HepG2 (cell line): ENCODE measurements around the gene WNT1. TPM values are rescaled to one million over a fixed set of nuclear protein-coding genes. Genes with fewer than 3 reads are reported as not detected.

Source experiments
- ATAC-seq: fragments of 200-7000 bp; cut with Tn5 transposase; 3 replicates; pipeline ENCODE4 v1.9.1; 2020; ENCODE audit warnings: mild to moderate bottlenecking, moderate library complexity
- BruUV-seq: library from RNA; stranded (reverse); fragments of 400-500 nt; replicated peaks from 2 replicates; lab custom pipeline; 2021; lab: Mats Ljungman, UMichigan
- CTCF ChIA-PET: fragments of 300-600 bp; formaldehyde crosslinking; extraction: SDS; loops from one replicate; lab custom pipeline; 2021; ENCODE audit warnings: low total read pairs, inconsistent platforms, low intra/inter-chr PET ratio; lab: Yijun Ruan, JAX
- POLR2A ChIA-PET: fragments of 350-600 bp; sonication (Branson Sonifier 250); formaldehyde crosslinking; loops from one replicate; lab custom pipeline; 2020; ENCODE audit warnings: antibody characterized with exemption, inconsistent platforms; lab: Yijun Ruan, JAX
- DNase-seq: peaks from one replicate; pipeline ENCODE4 v3.0.0-alpha.2; 2015; ENCODE audit warnings: low spot score
- FAIRE-seq: peaks from 3 replicates; lab custom pipeline; 2011; peaks lifted over from hg19 to GRCh38; lab: Jason Lieb, UNC
- H2AFZ ChIP-seq: one replicate; pipeline ENCODE4 v1.6.1; 2011; ENCODE audit warnings: low read length, inconsistent platforms
- H3K27ac ChIP-seq: fragments of 300-600 bp; 3 replicates; pipeline ENCODE4 v1.8.0; 2011; ENCODE audit warnings: mixed run types, mild to moderate bottlenecking, mixed read lengths, low read length, inconsistent platforms; ENCODE audit not compliant: insufficient read depth; ENCODE audit errors: extremely low read length
- H3K27me3 ChIP-seq, 2 experiments: fragments of 200-600 bp in 1 of 2; 2 replicates in 1 of 2; 3 replicates in 1 of 2; pipeline versions ENCODE4 v1.6.0 to v1.8.0; 2011; ENCODE audit warnings: low read length in 2 of 2, mild to moderate bottlenecking in 2 of 2, moderate library complexity in 2 of 2, inconsistent platforms in 1 of 2; ENCODE audit not compliant: insufficient read depth in 2 of 2, control insufficient read depth in 1 of 2
- H3K36me3 ChIP-seq, 2 experiments: fragments of 200-600 bp in 1 of 2; replicated peaks in 1 of 2; 2 replicates in 1 of 2; 3 replicates in 1 of 2; pipeline versions ENCODE4 v1.5.1 to v1.8.0; 2011; ENCODE audit warnings: low read length in 2 of 2, inconsistent platforms in 1 of 2; ENCODE audit not compliant: insufficient read depth in 2 of 2, control insufficient read depth in 1 of 2
- H3K4me1 ChIP-seq: 2 replicates; pipeline ENCODE4 v1.5.1; 2012; ENCODE audit warnings: low read length, inconsistent platforms; ENCODE audit not compliant: insufficient read depth
- H3K4me2 ChIP-seq: 2 replicates; pipeline ENCODE4 v1.6.0; 2011; ENCODE audit warnings: low read depth, low read length, inconsistent platforms
- H3K4me3 ChIP-seq, 3 experiments: fragments of 200-600 bp in 1 of 3; sonication (generic), shearing (Covaris generic) in 1 of 3; replicated peaks in 1 of 3; 2 replicates each; pipeline ENCODE4 v1.5.1; 2011 to 2016; ENCODE audit warnings: low read length in 3 of 3, inconsistent platforms in 2 of 3, low read depth in 2 of 3, mild to moderate bottlenecking in 2 of 3, control low read depth in 1 of 3, mixed read lengths in 1 of 3; ENCODE audit not compliant: insufficient read depth in 1 of 3
- H3K79me2 ChIP-seq: one replicate; pipeline ENCODE4 v1.6.1; 2011; ENCODE audit warnings: low read length, inconsistent platforms; ENCODE audit not compliant: insufficient read depth
- H3K9ac ChIP-seq: 2 replicates; pipeline ENCODE4 v1.6.0; 2011; ENCODE audit warnings: mild to moderate bottlenecking, low read depth, low read length, inconsistent platforms; ENCODE audit not compliant: insufficient read depth
- H3K9me3 ChIP-seq: 2 replicates; pipeline ENCODE4 v1.5.1; 2012; ENCODE audit warnings: mild to moderate bottlenecking, low read length
- H4K20me1 ChIP-seq: 2 replicates; pipeline ENCODE4 v1.6.0; 2011; ENCODE audit warnings: inconsistent platforms, mild to moderate bottlenecking, low read length, moderate library complexity; ENCODE audit not compliant: insufficient read depth
- CEBPG ChIP-seq: IDR thresholded peaks from 2 replicates; pipeline ENCODE4 v1.6.1; 2016
- HDAC1 ChIP-seq: sonication (generic); formaldehyde crosslinking; IDR thresholded peaks from 2 replicates; pipeline ENCODE4 v1.5.1; 2020; ENCODE audit warnings: mild to moderate bottlenecking, missing genetic modification reagents
- HES4 ChIP-seq: sonication (generic); formaldehyde crosslinking; IDR thresholded peaks from 2 replicates; pipeline ENCODE4 v1.9.0; 2021; ENCODE audit warnings: mild to moderate bottlenecking, missing genetic modification reagents, borderline replicate concordance
- PITX1 ChIP-seq: sonication (generic); formaldehyde crosslinking; IDR thresholded peaks from 2 replicates; pipeline ENCODE4 v1.5.1; 2020; ENCODE audit warnings: mild to moderate bottlenecking, missing genetic modification reagents
- SYNCRIP ChIP-seq: fragments of 200-400 bp; formaldehyde crosslinking; IDR thresholded peaks from 2 replicates; pipeline ENCODE4 v1.6.1; 2018; ENCODE audit warnings: mild to moderate bottlenecking, low read depth, low read length; ENCODE audit not compliant: insufficient read depth
- XRCC5 ChIP-seq: fragments of 200-400 bp; formaldehyde crosslinking; optimal IDR thresholded peaks from 2 replicates; pipeline ENCODE3; 2017; ENCODE audit warnings: mild to moderate bottlenecking, low read length
- ZNF558 ChIP-seq: sonication (generic); formaldehyde crosslinking; IDR thresholded peaks from 2 replicates; pipeline ENCODE4 v1.9.0; 2022; ENCODE audit warnings: mild to moderate bottlenecking, missing genetic modification reagents, borderline replicate concordance
- ZNF605 ChIP-seq: sonication (generic); formaldehyde crosslinking; IDR thresholded peaks from 2 replicates; pipeline ENCODE4 v1.8.0; 2022; ENCODE audit warnings: mild to moderate bottlenecking, missing genetic modification reagents
- ZNF7 ChIP-seq: IDR thresholded peaks from 2 replicates; pipeline ENCODE4 v1.6.1; 2016; ENCODE audit warnings: missing biosample characterization, missing genetic modification reagents
- in situ Hi-C: cut with HindIII; loops from 2 replicates; pipeline ENCODE4 v1.10.0; 2017; ENCODE audit warnings: low pct_unique_long_range_greater_than_20kb; ENCODE audit not compliant: extremely low pct_ligation_motif_present
- intact Hi-C: fragments of 100-400 bp; cut with micrococcal nuclease; formaldehyde crosslinking; loops from one replicate; pipeline ENCODE4 v1.10.0; 2022; ENCODE audit not compliant: unreplicated experiment
- polyA plus RNA-seq, 8 experiments: library from polyadenylated mRNA; depleted of rRNA in 3 of 8; stranded (reverse) in 7 of 8; unstranded in 1 of 8; fragments of >200 nt; fragmentation: Illumina TruSeq in 4 of 8; extraction: Trizol in 4 of 8; gene quantifications; 2 replicates each; pipeline versions ENCODE4 v1.2.1 to v1.2.3, GENCODE V29; 2011 to 2016; ENCODE audit warnings: low read depth in 4 of 8, missing spikeins in 1 of 8, mixed read lengths in 1 of 8; ENCODE audit not compliant: insufficient read depth in 1 of 8
- total RNA-seq, 5 experiments: library from RNA; depleted of rRNA; stranded (reverse); fragments of >200 nt; fragmentation: Illumina TruSeq; extraction: Trizol; gene quantifications; 2 replicates each; pipeline ENCODE4 v1.2.3, GENCODE V29; 2016; ENCODE audit warnings: low read depth in 1 of 5
- TF ChIP-seq, protein P1 (sequence below): sonication (generic); formaldehyde crosslinking; IDR thresholded peaks from 2 replicates; pipeline ENCODE4 v1.5.1; 2020; ENCODE audit warnings: missing genetic modification reagents, mild to moderate bottlenecking, borderline replicate concordance

The WNT1 gene
- total and polyA plus RNA-seq, 2 of the 13 experiments (the other 11 are each of a cell fraction or from before 2014, with no cell fraction given): not detected

DNA sequence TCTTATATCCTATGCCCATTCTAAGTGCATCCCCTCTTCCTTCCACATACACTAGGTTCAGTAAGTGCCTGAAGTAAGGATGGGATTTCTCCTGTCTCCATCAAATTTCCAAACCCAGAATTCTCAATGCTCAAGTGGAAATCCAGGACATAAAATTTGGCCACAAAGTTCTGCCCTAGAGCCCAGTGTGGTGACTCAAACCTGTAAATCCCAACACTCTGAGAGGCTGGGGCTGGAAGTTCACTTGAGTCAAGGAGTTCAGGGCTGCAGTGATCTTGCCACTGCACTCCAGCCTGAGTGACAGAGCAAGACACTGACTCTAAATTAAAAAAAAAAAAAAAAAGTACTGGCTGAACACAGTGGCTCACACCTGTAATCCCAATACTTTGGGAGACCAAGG is 16.3 kb upstream of the WNT1 start:
- no peak for FAIRE-seq
- no peaks in the 10 kb centered on the region for H3K36me3 ChIP-seq
- no TSS peak for BruUV-seq
- no peak overlapping the region for H3K4me2 ChIP-seq
- DNase-seq: no peak
- TF ChIP-seq ZNF7 (CRISPR knock-in tag): no peak
- no peak for TF ChIP-seq ZNF605 (CRISPR knock-in tag)
- no peak for TF ChIP-seq SYNCRIP
- no peak for TF ChIP-seq PITX1 (CRISPR knock-in tag)
- TF ChIP-seq, protein P1, sequence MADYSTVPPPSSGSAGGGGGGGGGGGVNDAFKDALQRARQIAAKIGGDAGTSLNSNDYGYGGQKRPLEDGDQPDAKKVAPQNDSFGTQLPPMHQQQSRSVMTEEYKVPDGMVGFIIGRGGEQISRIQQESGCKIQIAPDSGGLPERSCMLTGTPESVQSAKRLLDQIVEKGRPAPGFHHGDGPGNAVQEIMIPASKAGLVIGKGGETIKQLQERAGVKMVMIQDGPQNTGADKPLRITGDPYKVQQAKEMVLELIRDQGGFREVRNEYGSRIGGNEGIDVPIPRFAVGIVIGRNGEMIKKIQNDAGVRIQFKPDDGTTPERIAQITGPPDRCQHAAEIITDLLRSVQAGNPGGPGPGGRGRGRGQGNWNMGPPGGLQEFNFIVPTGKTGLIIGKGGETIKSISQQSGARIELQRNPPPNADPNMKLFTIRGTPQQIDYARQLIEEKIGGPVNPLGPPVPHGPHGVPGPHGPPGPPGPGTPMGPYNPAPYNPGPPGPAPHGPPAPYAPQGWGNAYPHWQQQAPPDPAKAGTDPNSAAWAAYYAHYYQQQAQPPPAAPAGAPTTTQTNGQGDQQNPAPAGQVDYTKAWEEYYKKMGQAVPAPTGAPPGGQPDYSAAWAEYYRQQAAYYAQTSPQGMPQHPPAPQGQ: no peak
- no peak for TF ChIP-seq HES4 (CRISPR knock-in tag)
- no peak for TF ChIP-seq HDAC1 (CRISPR knock-in tag)
- TF ChIP-seq XRCC5: no peak
- TF ChIP-seq ZNF558 (CRISPR knock-in tag): no peak
- no peak for TF ChIP-seq CEBPG (CRISPR knock-in tag)
- peaks cover 16% of the 10 kb centered on the region for H3K4me1 ChIP-seq
- H3K79me2 ChIP-seq: peaks cover under 1% of the 10 kb centered on the region
- in situ Hi-C loops (no loop called here), intact Hi-C loops (no loop called here)
- ChIA-PET POLR2A (no interaction called here), CTCF (no interaction called here)
- no peak overlapping the region for H3K4me3 ChIP-seq
- no peak overlapping the region for H2AFZ ChIP-seq
- H3K9ac ChIP-seq: no peak overlapping the region
- no peaks in the 10 kb centered on the region for H4K20me1 ChIP-seq
- H3K27me3 ChIP-seq: peaks cover 0 to 25% of the 10 kb centered on the region in 2 experiments; a peak in 3 of 5 replicates
- H3K9me3 ChIP-seq: no peaks in the 10 kb centered on the region
- no peak overlapping the region for H3K27ac ChIP-seq
- ATAC-seq: no peak
